NT2/D1 (cell line): Measurements from ENCODE around the gene OR6S1.

Source experiments
- SUZ12 ChIP-seq: IDR thresholded peaks from 2 replicates; pipeline ENCODE4 v1.6.1; 2011; ENCODE audit not compliant: insufficient read length, insufficient read depth; ENCODE audit errors: extremely low read depth
- YY1 ChIP-seq: IDR thresholded peaks from 2 replicates; pipeline ENCODE4 v1.6.1; 2011; ENCODE audit not compliant: insufficient read length, insufficient read depth
- ZNF274 ChIP-seq: IDR thresholded peaks from 2 replicates; pipeline ENCODE4 v1.6.1; 2011; ENCODE audit warnings: mild to moderate bottlenecking, low read depth, low read length

- TF ChIP-seq YY1 = no peak
- TF ChIP-seq SUZ12 = no peak
- TF ChIP-seq ZNF274 = no peak
Observed at GRCh38 chr14:20686386-20687143, 45.1 kb upstream of the OR6S1 start.
